ENCODE results near the gene OR52E6. TPM values are rescaled to one million over a fixed set of nuclear protein-coding genes. Genes with fewer than 3 reads are reported as not detected.

OR52E6 gene
- polyA plus RNA-seq, 3 donors = not detected

GRCh38 chr11:5887661-5888060, 46.0 kb upstream of the OR52E6 start:
- Mint-ChIP-seq H3K9me3 (peaks cover 0 to 2% (median 0%) of the 10 kb centered on the region in 7 donors), H3K27ac (no peak overlapping the region), H3K4me1 (no peaks in the 10 kb centered on the region), H3K4me3 (no peak overlapping the region), H3K27me3 (ENCODE audit: low read depth in 3 of 3) (no peaks in the 10 kb centered on the region), H3K36me3 (no peaks in the 10 kb centered on the region)
- DNase-seq = no peak
- TF ChIP-seq, protein P1, sequence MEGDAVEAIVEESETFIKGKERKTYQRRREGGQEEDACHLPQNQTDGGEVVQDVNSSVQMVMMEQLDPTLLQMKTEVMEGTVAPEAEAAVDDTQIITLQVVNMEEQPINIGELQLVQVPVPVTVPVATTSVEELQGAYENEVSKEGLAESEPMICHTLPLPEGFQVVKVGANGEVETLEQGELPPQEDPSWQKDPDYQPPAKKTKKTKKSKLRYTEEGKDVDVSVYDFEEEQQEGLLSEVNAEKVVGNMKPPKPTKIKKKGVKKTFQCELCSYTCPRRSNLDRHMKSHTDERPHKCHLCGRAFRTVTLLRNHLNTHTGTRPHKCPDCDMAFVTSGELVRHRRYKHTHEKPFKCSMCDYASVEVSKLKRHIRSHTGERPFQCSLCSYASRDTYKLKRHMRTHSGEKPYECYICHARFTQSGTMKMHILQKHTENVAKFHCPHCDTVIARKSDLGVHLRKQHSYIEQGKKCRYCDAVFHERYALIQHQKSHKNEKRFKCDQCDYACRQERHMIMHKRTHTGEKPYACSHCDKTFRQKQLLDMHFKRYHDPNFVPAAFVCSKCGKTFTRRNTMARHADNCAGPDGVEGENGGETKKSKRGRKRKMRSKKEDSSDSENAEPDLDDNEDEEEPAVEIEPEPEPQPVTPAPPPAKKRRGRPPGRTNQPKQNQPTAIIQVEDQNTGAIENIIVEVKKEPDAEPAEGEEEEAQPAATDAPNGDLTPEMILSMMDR (IDR thresholded peaks at IDR 0.05) = no peak
- intact Hi-C loops (cut with micrococcal nuclease) = no loop called here
- H3K79me2 ChIP-seq (ENCODE audit: insufficient read depth, low read length) = no peaks in the 10 kb centered on the region
- no peak overlapping the region for H3K9ac ChIP-seq (ENCODE audit: insufficient read depth, low read length, poor library complexity, severe bottlenecking)
- no peaks in the 10 kb centered on the region for H3K4me1 ChIP-seq (ENCODE audit: control insufficient read depth in 1 of 2, insufficient read depth in 2 of 2, low read length in 2 of 2)
- H3K9me3 ChIP-seq (replicated peaks in 1 of 2; ENCODE audit: control insufficient read depth in 1 of 2, insufficient read depth in 1 of 2, low read length in 2 of 2) = no peaks in the 10 kb centered on the region
- no peaks in the 10 kb centered on the region for H3K27me3 ChIP-seq (ENCODE audit: control insufficient read depth in 2 of 2, insufficient read depth in 2 of 2, low read length in 2 of 2)
- no peaks in the 10 kb centered on the region for H3K36me3 ChIP-seq (replicated peaks in 1 of 2; ENCODE audit: control insufficient read depth in 1 of 2, insufficient read depth in 2 of 2, low read length in 2 of 2)
- no peaks in the 10 kb centered on the region for H4K20me1 ChIP-seq (ENCODE audit: insufficient read depth, low read length)
- H3K4me2 ChIP-seq (replicated peaks; ENCODE audit: extremely low read depth, low read length, poor library complexity, severe bottlenecking) = no peak overlapping the region
- no peak overlapping the region for H3K27ac ChIP-seq (ENCODE audit: low read depth in 1 of 2, low read length in 2 of 2)
- WGBS (ENCODE audit: insufficient coverage) = no CpG with 5 or more reads among the region's 1 CpG
- H3K4me3 ChIP-seq (replicated peaks in 1 of 3; ENCODE audit: low read depth in 2 of 3, low read length in 3 of 3) = no peak overlapping the region
- no peak overlapping the region for H2AFZ ChIP-seq (ENCODE audit: insufficient read depth, low read depth, low read length, poor library complexity, severe bottlenecking)

- intact Hi-C loops (cut with micrococcal nuclease) = no loop called here
- H3K4me2 ChIP-seq (replicated peaks; ENCODE audit: extremely low read depth, low read length, poor library complexity, severe bottlenecking) = no peak overlapping the region
- TF ChIP-seq, protein P1 (IDR thresholded peaks at IDR 0.05) = no peak
- 80% methylated on average over 1 of the region's 3 CpGs for WGBS (ENCODE audit: insufficient coverage)
- H3K27ac ChIP-seq (ENCODE audit: low read depth in 1 of 2, low read length in 2 of 2) = no peak overlapping the region
- H3K9me3 ChIP-seq (replicated peaks in 1 of 2; ENCODE audit: control insufficient read depth in 1 of 2, insufficient read depth in 1 of 2, low read length in 2 of 2) = no peaks in the 10 kb centered on the region
- Mint-ChIP-seq H3K27me3 (ENCODE audit: low read depth in 3 of 3) (peaks cover 0 to 1% (median 0%) of the 10 kb centered on the region in 3 donors), H3K4me1 (no peaks in the 10 kb centered on the region), H3K4me3 (no peak overlapping the region), H3K27ac (no peak overlapping the region), H3K9me3 (peaks cover 0 to 2% (median 0%) of the 10 kb centered on the region in 7 donors), H3K36me3 (no peaks in the 10 kb centered on the region)
- no peak overlapping the region for H3K9ac ChIP-seq (ENCODE audit: insufficient read depth, low read length, poor library complexity, severe bottlenecking)
- no peak overlapping the region for H3K4me3 ChIP-seq (replicated peaks in 1 of 3; ENCODE audit: low read depth in 2 of 3, low read length in 3 of 3)
- no peak for DNase-seq
- no peaks in the 10 kb centered on the region for H3K36me3 ChIP-seq (replicated peaks in 1 of 2; ENCODE audit: control insufficient read depth in 1 of 2, insufficient read depth in 2 of 2, low read length in 2 of 2)
- no peak overlapping the region for H2AFZ ChIP-seq (ENCODE audit: insufficient read depth, low read depth, low read length, poor library complexity, severe bottlenecking)
- H3K4me1 ChIP-seq (ENCODE audit: control insufficient read depth in 1 of 2, insufficient read depth in 2 of 2, low read length in 2 of 2) = no peaks in the 10 kb centered on the region
- no peaks in the 10 kb centered on the region for H4K20me1 ChIP-seq (ENCODE audit: insufficient read depth, low read length)
- no peaks in the 10 kb centered on the region for H3K27me3 ChIP-seq (ENCODE audit: control insufficient read depth in 2 of 2, insufficient read depth in 2 of 2, low read length in 2 of 2)
- H3K79me2 ChIP-seq (ENCODE audit: insufficient read depth, low read length) = no peaks in the 10 kb centered on the region
These were observed 45.5 kb upstream of the OR52E6 start for GRCh38 chr11:5887172-5887571.

Data from CD14-positive monocyte (primary cell).